Ovary (tissue), 3 donors: ENCODE data around the gene UTP14A.

Experiments
- POLR2A ChIP-seq: fragments of 450-650 bp; IDR thresholded peaks from one replicate; pipeline ENCODE4 v1.6.1; 2017; ENCODE audit warnings: antibody characterized with exemption, mild to moderate bottlenecking, moderate library complexity
- TF ChIP-seq, protein P1 (sequence below), 3 donors: fragments of 450-650 bp in 2 of 3; fragments of 200-600 bp in 1 of 3; IDR thresholded peaks; one replicate each; pipeline versions ENCODE4 v1.5.1 to v1.8.0; 2016 to 2022; ENCODE audit warnings: antibody characterized with exemption in 3 of 3, mild to moderate bottlenecking in 1 of 3
- donor health status: DM: no; HTN: no; CAD: no.

GRCh38 chrX:129954804-129955203 lies 48.8 kb downstream of the UTP14A start:
- TF ChIP-seq, protein P1, sequence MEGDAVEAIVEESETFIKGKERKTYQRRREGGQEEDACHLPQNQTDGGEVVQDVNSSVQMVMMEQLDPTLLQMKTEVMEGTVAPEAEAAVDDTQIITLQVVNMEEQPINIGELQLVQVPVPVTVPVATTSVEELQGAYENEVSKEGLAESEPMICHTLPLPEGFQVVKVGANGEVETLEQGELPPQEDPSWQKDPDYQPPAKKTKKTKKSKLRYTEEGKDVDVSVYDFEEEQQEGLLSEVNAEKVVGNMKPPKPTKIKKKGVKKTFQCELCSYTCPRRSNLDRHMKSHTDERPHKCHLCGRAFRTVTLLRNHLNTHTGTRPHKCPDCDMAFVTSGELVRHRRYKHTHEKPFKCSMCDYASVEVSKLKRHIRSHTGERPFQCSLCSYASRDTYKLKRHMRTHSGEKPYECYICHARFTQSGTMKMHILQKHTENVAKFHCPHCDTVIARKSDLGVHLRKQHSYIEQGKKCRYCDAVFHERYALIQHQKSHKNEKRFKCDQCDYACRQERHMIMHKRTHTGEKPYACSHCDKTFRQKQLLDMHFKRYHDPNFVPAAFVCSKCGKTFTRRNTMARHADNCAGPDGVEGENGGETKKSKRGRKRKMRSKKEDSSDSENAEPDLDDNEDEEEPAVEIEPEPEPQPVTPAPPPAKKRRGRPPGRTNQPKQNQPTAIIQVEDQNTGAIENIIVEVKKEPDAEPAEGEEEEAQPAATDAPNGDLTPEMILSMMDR (IDR thresholded peaks at IDR 0.05), result no peak
- TF ChIP-seq POLR2A, result no peak
